Pons (tissue), 1 donor: ENCODE measurements around the gene RGMA.

Source experiments
- DNase-seq: peaks from one replicate; pipeline ENCODE4 v3.0.0-alpha.2; 2016; ENCODE audit warnings: low spot score

Gene RGMA

GRCh38 chr15:93017526-93017925 is 71.5 kb downstream of the RGMA start:
- DNase-seq: no peak

- DNase-seq: no peak
Observed at GRCh38 chr15:93012786-93013185, 76.2 kb downstream of the RGMA start.

GRCh38 chr15:93007994-93008393 is 81.0 kb downstream of the RGMA start:
- DNase-seq: no peak

- no peak for DNase-seq
Observed at GRCh38 chr15:93005133-93005532, 83.9 kb downstream of the RGMA start.

GRCh38 chr15:93001881-93002280 is 87.1 kb downstream of the RGMA start:
- no peak for DNase-seq

DNA sequence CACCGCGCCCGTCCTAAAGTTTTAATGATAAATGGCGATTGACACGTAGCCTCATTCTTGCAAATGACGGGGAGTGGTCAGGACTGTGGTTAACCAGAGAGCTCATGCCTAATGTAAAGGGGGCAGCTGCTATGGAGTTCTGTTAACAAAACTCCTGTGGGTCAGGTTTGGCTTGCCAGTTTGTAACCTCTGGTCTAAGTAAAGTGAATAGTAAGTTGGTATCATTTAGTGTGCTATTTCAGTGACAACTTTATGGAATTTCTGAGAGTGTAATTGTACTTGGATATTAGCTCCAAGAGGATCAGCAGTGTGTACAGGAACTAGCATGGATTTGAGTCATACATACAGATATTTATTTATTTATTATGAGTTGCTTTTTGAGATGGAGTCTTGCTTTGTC is 87.9 kb downstream of the RGMA start:
- DNase-seq: no peak

GRCh38 chr15:92997821-92998220 is 91.2 kb downstream of the RGMA start:
- DNase-seq: no peak

DNA sequence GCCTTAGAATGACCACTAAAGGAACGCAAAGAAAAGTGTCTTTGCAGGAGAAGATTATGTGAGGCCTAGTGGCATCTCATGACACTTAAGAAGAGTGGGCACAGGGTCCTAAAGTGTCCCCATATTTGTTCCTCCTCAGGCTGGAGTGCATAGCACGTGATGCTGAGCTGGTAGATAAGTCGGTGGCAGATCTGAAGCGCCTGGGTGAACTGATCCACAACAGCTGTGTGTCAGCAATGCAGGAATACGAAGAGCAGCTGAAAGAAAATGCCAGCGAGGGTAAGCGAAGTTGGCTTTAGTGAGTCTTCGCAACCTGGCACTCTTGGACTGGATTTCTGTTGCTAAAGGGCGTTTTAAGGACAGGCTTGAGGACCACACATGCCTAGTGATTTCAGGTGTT is 96.3 kb downstream of the RGMA start:
- no peak for DNase-seq

DNA sequence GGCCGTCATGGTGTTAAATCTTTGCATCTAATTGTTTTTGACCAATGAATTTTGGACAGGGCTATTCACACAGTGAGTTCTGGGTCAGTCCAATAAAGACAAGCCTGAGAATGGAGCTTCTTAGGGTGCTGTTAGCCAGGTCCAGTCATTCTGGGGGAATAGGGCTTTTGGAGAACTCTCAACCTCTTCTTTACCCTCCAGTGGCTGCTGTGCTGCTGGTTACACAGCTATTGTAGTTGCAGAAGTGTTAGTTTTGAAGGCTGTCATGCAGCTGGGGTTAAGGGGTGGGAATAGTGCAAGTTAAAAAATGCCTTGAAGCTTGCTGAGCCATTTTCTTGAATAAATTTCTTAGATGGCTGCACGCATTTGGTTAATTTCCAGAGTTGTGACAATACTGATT is 99.0 kb downstream of the RGMA start:
- DNase-seq: no peak

DNA sequence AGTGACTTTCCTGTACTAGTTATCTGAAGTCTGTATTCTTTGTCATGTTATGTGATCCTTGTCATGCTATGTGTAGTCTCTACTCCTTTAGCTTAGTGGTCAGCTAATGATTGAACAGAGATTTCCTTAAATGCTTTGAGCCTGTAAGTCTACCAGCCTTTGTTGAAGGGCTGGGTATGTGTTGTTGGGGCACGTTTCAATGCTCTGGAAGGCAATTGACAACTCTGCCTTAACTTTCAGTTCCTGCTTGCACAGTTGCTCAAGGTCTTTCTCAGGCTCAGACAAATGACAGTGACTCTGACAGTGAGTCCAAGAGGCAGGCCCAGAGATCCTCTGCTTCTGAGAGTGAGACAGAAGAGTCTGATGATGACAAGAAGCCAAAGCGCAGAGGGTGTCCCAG is 99.5 kb downstream of the RGMA start:
- DNase-seq: no peak
